ENCODE results near the gene PRRT3.

Gene PRRT3

GRCh38 chr3:9932535-9932842, 19.7 kb downstream of the PRRT3 start:
- Histone ChIP-seq H4K20me1 (ENCODE audit: low read depth, low read length) (no peaks in the 10 kb centered on the region), H3K4me3 (ENCODE audit: insufficient read depth, low read length, poor library complexity, severe bottlenecking) (peak overlapping the region; percentile 74), H2AFZ (ENCODE audit: low read depth, low read length, severe bottlenecking) (peak overlapping the region; percentile 83), H3K36me3 (ENCODE audit: low read length) (no peaks in the 10 kb centered on the region), H3K79me2 (ENCODE audit: insufficient read depth, low read length) (no peaks in the 10 kb centered on the region), H3K9me3 (ENCODE audit: insufficient read depth, low read length) (no peaks in the 10 kb centered on the region), H3K9me2 (replicated peaks; ENCODE audit: insufficient read depth, low read length) (no peaks in the 10 kb centered on the region), H3F3A (ENCODE audit: insufficient read depth) (0 out of 2 replicates have a peak, but pooled peaks cover 4% of the 10 kb centered on the region), H3K4me2 (ENCODE audit: low read depth, low read length, poor library complexity, severe bottlenecking) (peak overlapping the region; percentile 69), H3K27ac (ENCODE audit: low read depth, low read length) (no peak overlapping the region), H3K9ac (ENCODE audit: low read length) (peak overlapping the region; percentile 74), H3K27me3 (ENCODE audit: low read length) (no peaks in the 10 kb centered on the region)
- TF ChIP-seq EZH2phosphoT487 (conservative IDR thresholded peaks at IDR 0.05; ENCODE audit: low read length) = no peak
- no peak for TF ChIP-seq CTCF (IDR thresholded peaks at IDR 0.05; ENCODE audit: insufficient read depth, low read length, poor library complexity, severe bottlenecking)

GRCh38 chr3:9930804-9931418, 21.3 kb downstream of the PRRT3 start:
- Histone ChIP-seq H3K27me3 (ENCODE audit: low read length) (no peaks in the 10 kb centered on the region), H3K4me3 (ENCODE audit: insufficient read depth, low read length, poor library complexity, severe bottlenecking) (no peak overlapping the region), H3F3A (ENCODE audit: insufficient read depth) (0 out of 2 replicates have a peak, but pooled peaks cover 4% of the 10 kb centered on the region), H3K9me3 (ENCODE audit: insufficient read depth, low read length) (no peaks in the 10 kb centered on the region), H3K9ac (ENCODE audit: low read length) (no peak overlapping the region), H4K20me1 (ENCODE audit: low read depth, low read length) (no peaks in the 10 kb centered on the region), H3K79me2 (ENCODE audit: insufficient read depth, low read length) (no peaks in the 10 kb centered on the region), H3K36me3 (ENCODE audit: low read length) (no peaks in the 10 kb centered on the region), H3K9me2 (replicated peaks; ENCODE audit: insufficient read depth, low read length) (no peaks in the 10 kb centered on the region), H3K4me2 (ENCODE audit: low read depth, low read length, poor library complexity, severe bottlenecking) (no peak overlapping the region), H2AFZ (ENCODE audit: low read depth, low read length, severe bottlenecking) (no peak overlapping the region), H3K27ac (ENCODE audit: low read depth, low read length) (no peak overlapping the region)
- no peak for TF ChIP-seq EZH2phosphoT487 (conservative IDR thresholded peaks at IDR 0.05; ENCODE audit: low read length)
- peak; percentile 21 for TF ChIP-seq CTCF (IDR thresholded peaks at IDR 0.05; ENCODE audit: insufficient read depth, low read length, poor library complexity, severe bottlenecking)

GRCh38 chr3:9928158-9928557, 24.1 kb downstream of the PRRT3 start:
- H3K9me2 ChIP-seq (replicated peaks; ENCODE audit: insufficient read depth, low read length) = no peaks in the 10 kb centered on the region
- H3K9ac ChIP-seq (ENCODE audit: low read length) = no peak overlapping the region
- no peak overlapping the region for H2AFZ ChIP-seq (ENCODE audit: low read depth, low read length, severe bottlenecking)
- H4K20me1 ChIP-seq (ENCODE audit: low read depth, low read length) = no peaks in the 10 kb centered on the region
- no peak overlapping the region for H3K4me3 ChIP-seq (ENCODE audit: insufficient read depth, low read length, poor library complexity, severe bottlenecking)
- H3K27me3 ChIP-seq (ENCODE audit: low read length) = no peaks in the 10 kb centered on the region
- H3K36me3 ChIP-seq (ENCODE audit: low read length) = no peaks in the 10 kb centered on the region
- no peak overlapping the region for H3K27ac ChIP-seq (ENCODE audit: low read depth, low read length)
- H3K9me3 ChIP-seq (ENCODE audit: insufficient read depth, low read length) = no peaks in the 10 kb centered on the region
- TF ChIP-seq EZH2phosphoT487 (conservative IDR thresholded peaks at IDR 0.05; ENCODE audit: low read length) (no peak), CTCF (IDR thresholded peaks at IDR 0.05; ENCODE audit: insufficient read depth, low read length, poor library complexity, severe bottlenecking) (no peak)
- H3K4me2 ChIP-seq (ENCODE audit: low read depth, low read length, poor library complexity, severe bottlenecking) = no peak overlapping the region
- no peaks in the 10 kb centered on the region for H3F3A ChIP-seq (ENCODE audit: insufficient read depth)
- H3K79me2 ChIP-seq (ENCODE audit: insufficient read depth, low read length) = no peaks in the 10 kb centered on the region
